NCI-H1694 treated with DMSO at 0.1 percent for 48 hours (cell line): ENCODE results near the gene CDK14.
A peak's percentile ranks its signal among the peaks of the same experiment; 100 is the strongest.
"Not testable (repeated sequence)": the region's sequence is repeated elsewhere in the genome, so short reads cannot be mapped to it uniquely, and the experiment has no call there.

ENCODE experiments used
- DNase-seq: peaks from one replicate; lab custom pipeline; 2025; lab: John Stamatoyannopoulos, UW

The CDK14 gene

DNA sequence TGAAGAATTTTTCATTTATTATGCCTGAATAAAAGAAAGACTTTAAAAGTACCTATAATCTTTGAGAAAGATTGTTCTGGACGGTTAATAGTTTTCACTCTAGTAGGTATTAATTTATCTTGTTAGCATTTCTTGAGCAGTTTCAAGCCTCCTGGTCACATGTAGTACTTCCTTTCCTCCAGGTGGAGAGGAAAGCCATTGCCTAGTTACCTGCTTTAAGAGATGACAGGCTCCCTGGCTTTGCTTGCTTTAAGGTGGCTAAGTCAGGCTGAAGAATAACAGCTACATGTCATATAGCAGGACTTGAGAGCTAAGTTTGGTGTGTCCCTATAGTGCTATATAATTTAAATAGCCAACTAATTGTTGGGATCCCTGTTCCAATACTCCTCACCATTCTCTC lies 160.2 kb downstream of the CDK14 start:
- DNase-seq = no peak

GRCh38 chr7:90757565-90757950 lies 161.4 kb downstream of the CDK14 start:
- DNase-seq = not testable (repeated sequence)

- DNase-seq = no peak
These were observed 162.9 kb downstream of the CDK14 start for GRCh38 chr7:90758933-90759562.

DNA sequence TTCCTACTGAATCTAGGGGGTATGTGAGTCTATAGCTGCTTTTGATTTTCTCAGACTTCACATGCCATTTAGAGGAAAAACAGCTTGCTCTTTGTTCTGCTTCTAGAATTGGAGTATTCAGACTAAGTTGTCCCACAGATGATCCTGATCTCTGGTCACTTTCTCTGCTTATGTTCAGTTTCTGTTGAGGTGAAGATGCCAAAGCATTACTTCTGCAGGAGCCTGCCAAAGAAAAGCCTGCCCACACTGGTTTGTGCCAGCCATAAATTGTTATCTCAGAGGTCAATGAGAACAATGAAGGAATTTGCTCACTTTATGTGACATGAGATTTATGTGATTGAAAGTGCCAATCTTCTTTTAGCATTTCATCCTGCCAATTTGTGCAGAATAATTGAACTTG lies 163.6 kb downstream of the CDK14 start:
- DNase-seq = no peak

GRCh38 chr7:90760892-90761291 lies 164.8 kb downstream of the CDK14 start:
- DNase-seq = no peak

GRCh38 chr7:90761584-90761983 lies 165.5 kb downstream of the CDK14 start:
- DNase-seq = no peak

- no peak for DNase-seq
These were observed 167.0 kb downstream of the CDK14 start for GRCh38 chr7:90763108-90763507.

GRCh38 chr7:90764848-90765570 lies 168.9 kb downstream of the CDK14 start:
- DNase-seq = no peak

DNA sequence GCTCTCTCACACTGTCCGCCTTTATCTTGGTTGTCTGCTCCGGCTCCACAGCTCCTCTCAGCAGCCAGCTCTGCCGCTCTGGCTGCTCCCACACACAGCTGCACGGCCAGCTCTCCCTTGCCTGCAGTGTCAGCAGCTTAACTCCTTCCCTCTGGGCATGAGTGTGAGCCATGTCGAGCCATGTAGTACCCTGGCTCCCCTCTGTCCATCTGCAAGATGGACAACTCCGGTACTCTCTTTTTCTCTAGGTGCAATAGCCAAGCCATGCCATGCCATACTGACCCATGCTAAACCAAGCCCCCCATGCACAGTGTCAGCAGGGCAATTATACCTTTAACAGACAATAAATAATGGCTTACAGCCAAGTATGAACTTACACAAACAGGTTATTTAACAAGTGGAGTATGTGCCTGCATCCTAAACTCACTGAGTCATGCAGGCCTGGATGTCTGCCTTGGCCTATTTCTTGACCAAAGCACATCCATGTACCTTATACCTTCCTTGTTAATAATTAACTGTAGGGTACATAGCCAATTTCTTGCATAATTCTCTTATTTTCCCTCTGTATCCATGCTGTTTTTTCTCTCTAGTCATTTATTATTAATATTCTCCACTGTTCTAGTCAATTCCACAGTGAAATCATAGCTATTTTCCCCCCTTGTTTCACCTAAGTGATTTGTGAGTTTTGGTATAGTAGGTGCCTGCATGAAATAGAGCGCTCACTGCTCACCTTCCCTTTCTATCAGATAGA lies 170.9 kb downstream of the CDK14 start:
- DNase-seq = peak; percentile 8

- no peak for DNase-seq
These were observed 172.2 kb downstream of the CDK14 start for GRCh38 chr7:90768301-90768700.

DNA sequence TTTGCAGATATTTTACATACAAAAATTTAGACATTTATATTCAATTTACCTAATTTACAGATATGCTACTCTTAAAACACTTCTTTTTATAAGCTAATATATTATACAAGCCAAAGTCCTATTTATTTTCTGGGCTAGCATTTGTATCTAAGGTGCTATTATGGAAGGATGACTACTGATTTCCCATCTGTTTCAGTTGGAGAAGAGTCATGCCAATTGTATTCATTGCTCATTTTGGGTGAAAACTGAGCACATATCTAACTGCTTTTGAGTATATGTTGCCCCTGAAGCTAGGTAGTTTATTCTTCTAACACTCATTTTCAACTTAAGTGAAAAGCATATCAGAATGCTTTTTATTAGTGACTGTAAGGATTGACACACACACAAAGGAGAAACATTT lies 172.9 kb downstream of the CDK14 start:
- DNase-seq = peak; percentile 15

GRCh38 chr7:90769566-90769965 lies 173.4 kb downstream of the CDK14 start:
- not testable (repeated sequence) for DNase-seq

GRCh38 chr7:90771281-90771680 lies 175.2 kb downstream of the CDK14 start:
- no peak for DNase-seq

GRCh38 chr7:90772410-90772809 lies 176.3 kb downstream of the CDK14 start:
- DNase-seq = no peak

- no peak for DNase-seq
These were observed 177.1 kb downstream of the CDK14 start for GRCh38 chr7:90773269-90773668.

DNA sequence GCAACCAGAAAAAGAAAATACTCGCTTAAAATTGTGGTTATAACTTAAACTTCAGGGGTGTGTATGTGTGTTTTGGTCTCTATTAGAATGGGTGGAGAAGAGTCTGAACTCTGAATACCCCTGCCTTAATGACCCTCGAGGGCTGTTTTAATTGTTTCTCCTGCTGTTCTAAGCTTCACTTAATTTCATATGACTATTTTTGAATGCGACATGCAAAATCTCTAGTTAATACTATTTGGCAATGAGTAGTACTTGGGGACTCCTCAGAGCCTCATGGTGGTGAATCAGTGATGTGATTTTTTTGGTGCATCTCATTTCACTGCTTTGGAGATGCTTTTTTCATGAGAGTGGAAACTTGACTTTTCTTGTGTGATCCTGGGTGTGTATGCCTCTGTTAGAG lies 178.6 kb downstream of the CDK14 start:
- DNase-seq = no peak

DNA sequence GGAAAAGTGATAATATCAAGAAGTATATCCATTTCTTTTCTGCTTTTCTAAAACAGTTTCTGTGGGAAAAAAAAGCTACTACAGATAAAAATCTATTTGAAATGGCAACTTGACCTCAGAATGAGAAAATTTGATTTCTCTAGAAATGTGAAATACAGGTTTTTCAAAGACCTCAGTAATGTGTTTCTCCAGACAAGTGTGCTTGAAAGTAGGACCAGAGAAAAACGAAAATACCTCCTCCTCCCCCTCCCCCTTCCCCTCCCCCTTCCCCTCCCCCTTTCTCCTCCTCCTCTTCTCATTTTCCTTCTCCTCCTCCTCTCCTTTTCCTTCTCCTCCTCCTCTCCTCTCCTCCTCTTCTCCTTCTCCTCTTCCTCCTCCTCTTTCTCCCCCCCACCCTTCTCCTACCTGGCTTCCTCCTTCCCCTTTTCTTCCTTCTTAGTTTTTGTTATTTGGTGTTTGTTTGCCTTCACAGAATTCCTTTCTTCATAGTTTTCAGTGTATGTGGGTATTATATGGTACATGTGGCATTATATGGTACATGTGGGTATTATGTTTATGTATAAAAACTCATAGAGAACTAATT lies 179.4 kb downstream of the CDK14 start:
- no peak for DNase-seq

- no peak for DNase-seq
These were observed 180.9 kb downstream of the CDK14 start for GRCh38 chr7:90777041-90777440.

- DNase-seq = no peak
These were observed 181.3 kb downstream of the CDK14 start for GRCh38 chr7:90777465-90777864.

DNA sequence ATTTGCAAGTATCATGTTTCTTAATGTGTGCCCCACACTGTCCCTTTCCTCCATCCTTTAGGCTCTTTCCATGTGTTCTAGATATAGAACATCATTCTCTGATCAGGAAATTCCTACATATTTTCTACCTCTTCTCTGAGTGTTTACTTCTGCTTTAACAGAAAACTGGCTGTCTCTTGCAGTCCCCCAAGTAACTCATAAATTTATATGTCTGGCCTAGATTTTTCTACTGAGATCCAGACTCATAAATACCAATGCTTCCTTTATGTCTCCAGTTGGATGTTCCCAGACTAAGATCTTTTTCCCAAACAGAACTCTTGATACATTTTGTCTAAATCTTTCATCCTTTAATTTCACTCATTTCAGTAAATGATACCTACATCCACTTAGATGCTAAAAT lies 181.8 kb downstream of the CDK14 start:
- DNase-seq = no peak

- DNase-seq = no peak
These were observed 191.9 kb downstream of the CDK14 start for GRCh38 chr7:90788052-90788451.

- DNase-seq = no peak
These were observed 193.7 kb downstream of the CDK14 start for GRCh38 chr7:90789736-90790306.
